ENCODE results near the gene HACD3.

- TF ChIP-seq CTCF (IDR thresholded peaks at IDR 0.05), result no peak
- no peak for TF ChIP-seq EZH2 (IDR thresholded peaks at IDR 0.05; ENCODE audit: borderline replicate concordance, insufficient read depth, low read depth, low read length, poor library complexity, severe bottlenecking)
Observed at GRCh38 chr15:65529762-65530317, 423 bp upstream of the HACD3 start.

Measured in B cell (primary cell).